HCT116 (cell line): ENCODE data around the gene PAIP1. TPM values are rescaled to one million over a fixed set of nuclear protein-coding genes. Genes with fewer than 3 reads are reported as not detected.

Source experiments
- ATAC-seq: fragments of 200-7000 bp; cut with Tn5 transposase; 2 replicates; pipeline ENCODE4 v1.9.1; 2020; ENCODE audit warnings: mild to moderate bottlenecking, moderate library complexity
- BruUV-seq: library from RNA; stranded (reverse); fragments of 400-500 nt; replicated peaks from 2 replicates; lab custom pipeline; 2021; lab: Mats Ljungman, UMichigan
- CTCF ChIA-PET: fragments of 300-600 bp; sonication (Branson Sonifier 250); formaldehyde crosslinking; loops from one replicate; lab custom pipeline; 2021; ENCODE audit warnings: antibody characterized with exemption; lab: Charles Lee
- POLR2A ChIA-PET: fragments of 300-600, 350-600 bp; sonication (Branson Sonifier 250); formaldehyde crosslinking; loops from one replicate; lab custom pipeline; 2021; ENCODE audit warnings: antibody characterized with exemption; lab: Charles Lee
- RAD21 ChIA-PET, 2 experiments: fragments of 300-600 bp; sonication (Branson Sonifier 250); formaldehyde crosslinking; loops; one replicate each; lab custom pipeline; 2023; ENCODE audit warnings: low total read pairs in 2 of 2; ENCODE audit not compliant: uncharacterized antibody in 2 of 2, unreplicated experiment in 2 of 2, low non-redundant PET in 1 of 2; lab: Charles Lee
- DNase-seq: peaks from one replicate; pipeline ENCODE4 v3.0.0-alpha.2; 2010; ENCODE audit warnings: low read depth, low spot score
- H2AFZ ChIP-seq: fragments of 200-600 bp; shearing (Covaris generic), sonication (generic); 2 replicates; pipeline ENCODE4 v1.6.1; 2017; ENCODE audit warnings: low read depth, mixed run types, mixed read lengths, antibody characterized with exemption, low read length; ENCODE audit not compliant: poor library complexity, severe bottlenecking
- H3K27ac ChIP-seq: 2 replicates; pipeline ENCODE4 v1.5.1; 2012; ENCODE audit warnings: low read depth, low read length
- H3K27me3 ChIP-seq: fragments of 200-600 bp; sonication (generic); 2 replicates; pipeline ENCODE4 v1.6.1; 2016; ENCODE audit warnings: mixed run types, low read length, mixed read lengths; ENCODE audit not compliant: insufficient read depth
- H3K36me3 ChIP-seq, 2 experiments: fragments of 200-500 bp in 1 of 2; fragments of 200-600 bp in 1 of 2; sonication (Bioruptor generic) in 1 of 2; sonication (generic) in 1 of 2; 2 replicates each; pipeline versions ENCODE4 v1.5.1 to v1.6.1; 2014 to 2016; ENCODE audit warnings: low read length in 2 of 2, inconsistent platforms in 1 of 2, mixed read lengths in 1 of 2, mixed run types in 1 of 2; ENCODE audit not compliant: insufficient read depth in 2 of 2, control insufficient read depth in 1 of 2
- H3K4me1 ChIP-seq, 2 experiments: fragments of 200-600 bp in 1 of 2; sonication (generic) in 1 of 2; 2 replicates each; pipeline versions ENCODE4 v1.5.1 to v1.6.1; 2012 to 2017; ENCODE audit warnings: low read length in 2 of 2, inconsistent platforms in 1 of 2, mild to moderate bottlenecking in 1 of 2, mixed read lengths in 1 of 2, mixed run types in 1 of 2, moderate library complexity in 1 of 2; ENCODE audit not compliant: insufficient read depth in 2 of 2, control insufficient read depth in 1 of 2
- H3K4me2 ChIP-seq: fragments of 200-600 bp; sonication (generic); 2 replicates; pipeline ENCODE4 v1.6.1; 2017; ENCODE audit warnings: mixed run types, low read length, mixed read lengths
- H3K4me3 ChIP-seq, 2 experiments: fragments of 200-600 bp in 1 of 2; sonication (generic) in 1 of 2; replicated peaks in 1 of 2; 2 replicates each; pipeline ENCODE4 v1.5.1; 2011 to 2016; ENCODE audit warnings: low read length in 2 of 2, control low read depth in 1 of 2, low read depth in 1 of 2, mild to moderate bottlenecking in 1 of 2, mixed read lengths in 1 of 2, mixed run types in 1 of 2
- H3K79me2 ChIP-seq: fragments of 200-600 bp; sonication (generic); 2 replicates; pipeline ENCODE4 v1.6.1; 2017; ENCODE audit warnings: mild to moderate bottlenecking, mixed run types, low read length, moderate library complexity, mixed read lengths; ENCODE audit not compliant: insufficient read depth
- H3K9ac ChIP-seq: fragments of 200-600 bp; sonication (generic); 2 replicates; pipeline ENCODE4 v1.6.1; 2016; ENCODE audit warnings: low read length, mixed read lengths
- H3K9me2 ChIP-seq: fragments of 200-600 bp; sonication (generic), shearing (Covaris generic); 2 replicates; pipeline ENCODE4 v1.6.1; 2017; ENCODE audit warnings: mixed run types, mild to moderate bottlenecking, moderate library complexity; ENCODE audit not compliant: insufficient read depth
- H3K9me3 ChIP-seq, 2 experiments: fragments of 200-500 bp in 1 of 2; fragments of 200-600 bp in 1 of 2; sonication (Bioruptor generic) in 1 of 2; sonication (generic) in 1 of 2; 2 replicates each; pipeline ENCODE4 v1.6.1; 2014 to 2017; ENCODE audit warnings: low read length in 2 of 2, mixed read lengths in 2 of 2, inconsistent platforms in 1 of 2, low read depth in 1 of 2, mild to moderate bottlenecking in 1 of 2, mixed run types in 1 of 2, moderate library complexity in 1 of 2; ENCODE audit not compliant: control insufficient read depth in 1 of 2, insufficient read depth in 1 of 2
- H4K20me1 ChIP-seq: fragments of 200-600 bp; sonication (generic), shearing (Covaris generic); 2 replicates; pipeline ENCODE4 v1.6.1; 2017; ENCODE audit warnings: mixed run types, mild to moderate bottlenecking, moderate library complexity; ENCODE audit not compliant: insufficient read depth
- ATF3 ChIP-seq: IDR thresholded peaks from 2 replicates; pipeline ENCODE4 v1.6.1; 2012
- CTCF ChIP-seq, 3 experiments: fragments of 200-600 bp in 1 of 3; sonication (generic) in 1 of 3; IDR thresholded peaks in 2 of 3; conservative IDR thresholded peaks in 1 of 3; 2 replicates each; pipeline ENCODE4 v1.5.1; 2012 to 2017; ENCODE audit warnings: low read depth in 2 of 3, low read length in 2 of 3, antibody characterized with exemption in 1 of 3, borderline replicate concordance in 1 of 3, control low read depth in 1 of 3, mild to moderate bottlenecking in 1 of 3, mixed read lengths in 1 of 3, mixed run types in 1 of 3, moderate library complexity in 1 of 3; ENCODE audit not compliant: insufficient read depth in 1 of 3
- JUND ChIP-seq: IDR thresholded peaks from 2 replicates; pipeline ENCODE4 v1.6.1; 2012
- MAX ChIP-seq: IDR thresholded peaks from 2 replicates; pipeline ENCODE4 v1.6.1; 2012
- SP1 ChIP-seq: IDR thresholded peaks from 2 replicates; pipeline ENCODE4 v1.6.1; 2012; ENCODE audit warnings: low read depth
- SRF ChIP-seq: IDR thresholded peaks from 2 replicates; pipeline ENCODE4 v1.6.1; 2012; ENCODE audit warnings: low read depth
- ZBTB33 ChIP-seq: IDR thresholded peaks from 2 replicates; pipeline ENCODE4 v1.6.1; 2011; ENCODE audit warnings: mild to moderate bottlenecking, low read length, moderate library complexity; ENCODE audit not compliant: insufficient replicate concordance; ENCODE audit errors: extremely low read depth
- intact Hi-C: fragments of 100-400 bp; cut with micrococcal nuclease; formaldehyde crosslinking; loops from 2 replicates; pipeline ENCODE4 v1.10.0; 2022
- total RNA-seq: library from RNA; stranded (reverse); gene quantifications from one replicate; pipeline ENCODE4 v1.2.1, GENCODE V29; 2021; ENCODE audit not compliant: unreplicated experiment

PAIP1 gene
- total RNA-seq, 1 experiment from 2014 or later, result 83.8 TPM

- no peaks in the 10 kb centered on the region for H3K36me3 ChIP-seq
- TF ChIP-seq CTCF (IDR thresholded peaks at IDR 0.05 in 2 of 3, conservative IDR thresholded peaks at IDR 0.05 in 1 of 3; ENCODE audit: borderline replicate concordance in 1 of 3, insufficient read depth in 1 of 3, low read depth in 2 of 3, low read length in 2 of 3), result no peak
- TF ChIP-seq MAX, result no peak
- TF ChIP-seq SP1, result no peak
- no peak overlapping the region for H3K27ac ChIP-seq
- no peak overlapping the region for H3K4me2 ChIP-seq
- H3K79me2 ChIP-seq, result no peaks in the 10 kb centered on the region
- H3K4me3 ChIP-seq, result no peak overlapping the region
- H3K4me1 ChIP-seq, result no peaks in the 10 kb centered on the region
- H2AFZ ChIP-seq, result no peak overlapping the region
- no peaks in the 10 kb centered on the region for H3K9me3 ChIP-seq
- no peaks in the 10 kb centered on the region for H3K9me2 ChIP-seq
- H3K27me3 ChIP-seq, result no peaks in the 10 kb centered on the region
- no TSS peak for BruUV-seq
- CTCF ChIA-PET, result no interaction called here
- DNase-seq (no peak), ATAC-seq (no peak)
- H3K9ac ChIP-seq, result no peak overlapping the region
- RAD21 ChIA-PET, result no interaction called here
- POLR2A ChIA-PET, result no interaction called here
- H4K20me1 ChIP-seq, result no peaks in the 10 kb centered on the region
- intact Hi-C loops, result no loop called here
Measured at GRCh38 chr5:43588842-43589241, 32.0 kb upstream of the PAIP1 start.

- Histone ChIP-seq H3K79me2 (no peaks in the 10 kb centered on the region), H3K4me2 (no peak overlapping the region), H3K27me3 (no peaks in the 10 kb centered on the region), H4K20me1 (no peaks in the 10 kb centered on the region), H3K4me1 (no peaks in the 10 kb centered on the region), H3K9me2 (no peaks in the 10 kb centered on the region), H3K9ac (no peak overlapping the region), H3K27ac (no peak overlapping the region), H3K9me3 (no peaks in the 10 kb centered on the region), H3K4me3 (no peak overlapping the region), H2AFZ (no peak overlapping the region), H3K36me3 (no peaks in the 10 kb centered on the region)
- RAD21 ChIA-PET, result no interaction called here
- DNase-seq (no peak), ATAC-seq (no peak)
- TF ChIP-seq SRF (no peak), ATF3 (no peak), JUND (no peak), CTCF (IDR thresholded peaks at IDR 0.05 in 2 of 3, conservative IDR thresholded peaks at IDR 0.05 in 1 of 3; ENCODE audit: borderline replicate concordance in 1 of 3, insufficient read depth in 1 of 3, low read depth in 2 of 3, low read length in 2 of 3) (no peak), SP1 (no peak), ZBTB33 (no peak)
- no TSS peak for BruUV-seq
- intact Hi-C loops, result no loop called here
- POLR2A ChIA-PET, result no interaction called here
- CTCF ChIA-PET, result no interaction called here
Measured at GRCh38 chr5:43584166-43584699, 27.4 kb upstream of the PAIP1 start.
